ENCODE results near the gene GALNTL6. TPM values are rescaled to one million over a fixed set of nuclear protein-coding genes. Genes with fewer than 3 reads are reported as not detected.

GALNTL6 gene
- total RNA-seq, 1 experiment from 2014 or later, result not detected

DNA sequence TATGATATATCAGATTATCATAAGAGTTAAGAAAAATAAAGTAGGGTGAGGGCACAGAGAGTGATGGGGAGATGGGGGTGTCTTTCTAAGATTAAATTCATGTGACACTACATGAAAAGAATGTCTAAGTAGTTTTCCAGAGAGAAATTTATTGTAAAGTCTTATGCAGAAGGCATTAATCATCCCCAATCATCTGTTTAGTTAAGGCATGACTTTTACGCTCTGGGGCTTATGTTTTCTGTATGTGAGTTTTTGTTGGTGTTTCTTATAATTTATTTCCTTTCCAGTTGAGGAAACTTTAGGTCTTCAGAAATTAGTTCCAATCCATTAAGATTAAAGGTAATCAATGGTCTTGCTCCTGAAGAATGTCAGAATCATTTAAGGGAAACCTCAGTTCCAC, 972.4 kb downstream of the GALNTL6 start:
- no peak for TF ChIP-seq CTCF (conservative IDR thresholded peaks at IDR 0.05)
- H2BK120ac ChIP-seq (ENCODE audit: low read depth, low read length, poor library complexity, severe bottlenecking), result no peak overlapping the region
- no peak overlapping the region for H2AK5ac ChIP-seq (ENCODE audit: insufficient read length, low read length)
- no peak overlapping the region for H3K4ac ChIP-seq (ENCODE audit: low read depth, low read length)
- no peak overlapping the region for H3K4me2 ChIP-seq (ENCODE audit: insufficient read depth, insufficient read length, low read length)
- no peaks in the 10 kb centered on the region for H3K79me2 ChIP-seq (ENCODE audit: insufficient read depth, low read length)
- H3K23ac ChIP-seq (ENCODE audit: insufficient read length, low read depth, low read length), result no peak overlapping the region
- no peaks in the 10 kb centered on the region for H4K20me1 ChIP-seq (ENCODE audit: control insufficient read depth, insufficient read depth, insufficient read length)
- H2BK20ac ChIP-seq (ENCODE audit: low read depth, low read length, poor library complexity, severe bottlenecking), result no peak overlapping the region
- H3K56ac ChIP-seq (ENCODE audit: insufficient read length, low read depth, low read length), result no peak overlapping the region
- no peak overlapping the region for H2BK15ac ChIP-seq (ENCODE audit: low read depth, low read length)
- no peak overlapping the region for H3K18ac ChIP-seq (ENCODE audit: insufficient read length, low read depth, low read length)
- no peak overlapping the region for H4K8ac ChIP-seq (replicated peaks; ENCODE audit: insufficient read length, low read depth, low read length)
- H4K5ac ChIP-seq (ENCODE audit: insufficient read length, low read depth, low read length), result no peak overlapping the region
- Mint-ChIP-seq H3K27me3 (ENCODE audit: low read depth) (no peaks in the 10 kb centered on the region), H3K27ac (no peak overlapping the region), H3K36me3 (ENCODE audit: insufficient read depth in 1 of 3, low read depth in 3 of 3) (no peaks in the 10 kb centered on the region; a peak in 1 of 7 replicates), H3K9me3 (no peaks in the 10 kb centered on the region), H3K4me1 (no peaks in the 10 kb centered on the region), H3K4me3 (no peak overlapping the region)
- H3K9me3 ChIP-seq (ENCODE audit: control insufficient read depth, low read depth, low read length), result no peaks in the 10 kb centered on the region
- H2AFZ ChIP-seq (ENCODE audit: low read length), result no peak overlapping the region
- H2BK12ac ChIP-seq (ENCODE audit: insufficient read length, low read depth, low read length), result no peak overlapping the region
- no peak overlapping the region for H4K91ac ChIP-seq (ENCODE audit: insufficient read length, low read depth, low read length)
- H3K9ac ChIP-seq (ENCODE audit: extremely low read depth, insufficient read length, low read length), result no peak overlapping the region
- H3K27me3 ChIP-seq (ENCODE audit: insufficient read depth, low read length), result no peaks in the 10 kb centered on the region
- H3K27ac ChIP-seq (ENCODE audit: insufficient read length, low read depth, low read length), result no peak overlapping the region
- DNase-seq, result no peak
- no peak overlapping the region for H3K14ac ChIP-seq (ENCODE audit: insufficient read depth, low read length)
- no peaks in the 10 kb centered on the region for H3K79me1 ChIP-seq (ENCODE audit: insufficient read depth, low read depth, low read length, poor library complexity, severe bottlenecking)
- no peak overlapping the region for H2BK5ac ChIP-seq (ENCODE audit: insufficient read length, low read length)
- no CpG with 5 or more reads among the region's 1 CpG for WGBS (ENCODE audit: extremely low coverage, insufficient read length, low lambda C conversion rate)
- no peak overlapping the region for H3T11ph ChIP-seq (ENCODE audit: low read length)
- no peaks in the 10 kb centered on the region for H3K4me1 ChIP-seq (ENCODE audit: insufficient read depth, low read length)
- no peaks in the 10 kb centered on the region for H3K23me2 ChIP-seq (ENCODE audit: insufficient read length, low read depth, low read length, poor library complexity, severe bottlenecking)
